Spinal cord (tissue), 10 donors: ENCODE measurements around the gene PGAP6. TPM values are rescaled to one million over a fixed set of nuclear protein-coding genes. Genes with fewer than 3 reads are reported as not detected.

ENCODE experiments used
- DNase-seq, 6 donors: peaks; one replicate each; pipeline versions ENCODE4 v3.0.0 to v3.0.0-alpha.2; 2013 to 2015; ENCODE audit warnings: low spot score in 6 of 6, low read depth in 4 of 6
- H3K27ac ChIP-seq: one replicate; pipeline ENCODE4 v1.5.1; 2013; ENCODE audit warnings: low read depth, low read length, control low read depth
- H3K27me3 ChIP-seq: one replicate; pipeline ENCODE4 v1.6.1; 2013; ENCODE audit warnings: low read length; ENCODE audit not compliant: control insufficient read depth, insufficient read depth
- H3K36me3 ChIP-seq: one replicate; pipeline ENCODE4 v1.6.1; 2013; ENCODE audit warnings: low read length; ENCODE audit not compliant: control insufficient read depth, insufficient read depth
- H3K4me1 ChIP-seq: one replicate; pipeline ENCODE4 v1.6.1; 2013; ENCODE audit warnings: low read length; ENCODE audit not compliant: control insufficient read depth, insufficient read depth
- H3K4me3 ChIP-seq: one replicate; pipeline ENCODE4 v1.5.1; 2013; ENCODE audit warnings: low read depth, low read length, control low read depth
- H3K9me3 ChIP-seq: one replicate; pipeline ENCODE4 v1.6.1; 2013; ENCODE audit warnings: low read length; ENCODE audit not compliant: control insufficient read depth, insufficient read depth
- WGBS: methylation state at CpG from one replicate; pipeline ENCODE4 v1.1.5; 2013; ENCODE audit warnings: missing lambda C conversion rate; ENCODE audit not compliant: insufficient coverage; 5-methylcytosine and 5-hydroxymethylcytosine counted together
- polyA plus RNA-seq, 2 donors: library from polyadenylated mRNA; unstranded; fragments of 120-200 nt; gene quantifications; one replicate each; pipeline ENCODE4 v1.2.1, GENCODE V29; 2013; ENCODE audit not compliant: insufficient read length in 2 of 2
- total RNA-seq, 2 donors: library from RNA; depleted of rRNA in 1 of 2; stranded (reverse); fragments of 120-200 nt in 1 of 2; fragments of >200 nt in 1 of 2; gene quantifications; one replicate each; pipeline versions ENCODE4 v1.2.3 to v1.2.4, GENCODE V29; 2013 to 2014
- donor health status: healthy.

The PGAP6 gene
- total and polyA plus RNA-seq, 4 donors = 17.3 to 70.3 (median 46.2) TPM

DNA sequence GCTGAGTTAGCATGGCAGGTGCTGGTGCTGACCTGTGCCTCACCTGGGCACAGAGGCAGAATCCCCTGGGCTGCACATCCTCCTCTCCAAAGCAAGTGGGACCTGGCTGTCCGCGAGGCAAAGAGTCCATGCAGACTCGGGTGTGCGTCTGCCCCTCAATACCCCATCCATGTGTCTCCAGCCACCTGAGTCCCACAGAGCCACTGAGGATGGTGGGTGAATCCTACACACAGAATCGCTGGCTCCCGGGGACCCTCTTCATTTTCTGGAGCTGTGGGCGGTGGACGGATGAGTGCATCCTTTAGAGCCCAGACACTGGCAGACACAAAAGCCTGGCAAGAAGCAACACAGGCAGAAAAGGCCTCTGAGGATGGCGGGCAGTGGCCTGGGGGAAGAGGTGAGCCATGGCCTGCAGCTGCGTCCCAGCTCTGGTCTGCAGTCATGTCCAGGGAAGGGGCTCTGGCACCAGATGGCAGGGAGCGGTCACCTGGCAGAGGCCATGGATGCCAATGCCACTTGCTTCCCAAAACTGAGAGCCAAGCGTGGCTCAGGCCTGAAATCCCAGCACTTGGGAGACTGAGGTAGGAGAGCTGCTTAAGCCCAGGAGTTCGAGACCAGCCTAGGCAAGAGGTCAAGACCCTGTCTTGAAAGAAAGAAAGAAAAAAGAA, 59.2 kb downstream of the PGAP6 start:
- Histone ChIP-seq H3K27ac (no peak overlapping the region), H3K4me1 (peaks cover 7% of the 10 kb centered on the region), H3K27me3 (no peaks in the 10 kb centered on the region), H3K36me3 (peaks cover 40% of the 10 kb centered on the region), H3K4me3 (no peak overlapping the region), H3K9me3 (no peaks in the 10 kb centered on the region)
- DNase-seq = no peak
- 80% methylated on average over 9 of the region's 13 CpGs for WGBS

DNA sequence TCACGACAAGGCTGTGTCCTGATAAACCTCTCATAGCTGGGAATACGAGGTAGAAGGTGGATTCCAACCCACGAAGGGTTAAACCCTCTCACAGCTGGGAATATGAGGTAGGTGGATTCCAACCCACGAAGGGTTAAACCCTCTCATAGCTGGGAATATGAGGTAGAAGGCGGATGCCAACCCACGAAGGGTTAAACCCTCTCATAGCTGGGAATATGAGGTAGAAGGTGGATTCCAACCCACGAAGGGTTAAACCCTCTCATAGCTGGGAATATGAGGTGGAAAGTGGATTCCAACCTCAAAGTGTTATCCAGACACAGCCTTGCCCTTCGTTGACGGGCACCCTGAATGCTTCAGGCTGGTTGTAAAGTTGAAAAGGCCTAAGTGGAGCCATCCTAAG, 60.2 kb downstream of the PGAP6 start:
- no peak for DNase-seq
- peaks cover 6% of the 10 kb centered on the region for H3K4me1 ChIP-seq
- no peak overlapping the region for H3K4me3 ChIP-seq
- H3K36me3 ChIP-seq = peaks cover 47% of the 10 kb centered on the region
- 17% methylated on average over 2 of the region's 9 CpGs for WGBS
- H3K9me3 ChIP-seq = no peaks in the 10 kb centered on the region
- H3K27ac ChIP-seq = no peak overlapping the region
- H3K27me3 ChIP-seq = no peaks in the 10 kb centered on the region

Other genes with a start within 250 kb of the PGAP6 start
- 10 to 100 TPM; 12.3 to 16.2 TPM for gene NPRL3, start 243.3 kb downstream of the PGAP6 start, total RNA-seq
- 10 to 100 TPM; 58.7 to 60.1 TPM for gene NPRL3, start 243.3 kb downstream of the PGAP6 start, polyA plus RNA-seq
- gene HBZ, start 229.3 kb downstream of the PGAP6 start, total RNA-seq = 1 to 10 TPM; 1.4 to 5.0 TPM
- gene HBZ, start 229.3 kb downstream of the PGAP6 start, polyA plus RNA-seq = 1 to 10 TPM; 1.1 to 3.3 TPM
- gene HBM, start 216.0 kb downstream of the PGAP6 start, total RNA-seq = 10 to 100 TPM; 33.7 to 56.1 TPM
- gene HBM, start 216.0 kb downstream of the PGAP6 start, polyA plus RNA-seq = 1 to 10 TPM; 5.4 to 5.5 TPM
- gene HBA2, start 209.1 kb downstream of the PGAP6 start, total RNA-seq = 1,000 to 10,000 TPM; 1,427 to 3,649 TPM
- 1,000 to 10,000 TPM; 1,794 to 1,875 TPM for gene HBA2, start 209.1 kb downstream of the PGAP6 start, polyA plus RNA-seq
- gene HBA1, start 205.3 kb downstream of the PGAP6 start, total RNA-seq = 1,000 to 10,000 TPM in 1 of 2 donors, 100 to 1,000 TPM in 1; 718 to 1,778 TPM
- 1,000 to 10,000 TPM; 1,046 to 1,075 TPM for gene HBA1, start 205.3 kb downstream of the PGAP6 start, polyA plus RNA-seq
- 1 to 10 TPM; 6.4 to 6.6 TPM for gene HBQ1, start 201.5 kb downstream of the PGAP6 start, total RNA-seq
- 10 to 100 TPM; 10.4 to 11.6 TPM for gene HBQ1, start 201.5 kb downstream of the PGAP6 start, polyA plus RNA-seq
- 100 to 1,000 TPM in 1 of 2 donors, 10 to 100 TPM in 1; 63.4 to 117 TPM for gene LUC7L, start 152.5 kb downstream of the PGAP6 start, total RNA-seq
- gene LUC7L, start 152.5 kb downstream of the PGAP6 start, polyA plus RNA-seq = 100 to 1,000 TPM; 158 to 199 TPM
- 10 to 100 TPM; 34.8 to 55.8 TPM for gene FAM234A, start 147.2 kb downstream of the PGAP6 start, total RNA-seq
- gene FAM234A, start 147.2 kb downstream of the PGAP6 start, polyA plus RNA-seq = 10 to 100 TPM; 60.6 to 66.3 TPM
- 10 to 100 TPM in 1 of 2 donors, 1 to 10 TPM in 1; 7.9 to 13.0 TPM for gene RGS11, start 106.0 kb downstream of the PGAP6 start, total RNA-seq
- gene RGS11, start 106.0 kb downstream of the PGAP6 start, polyA plus RNA-seq = 10 to 100 TPM; 29.5 to 47.5 TPM
- gene ARHGDIG, start 101.4 kb downstream of the PGAP6 start, total RNA-seq = 10 to 100 TPM; 24.9 to 50.4 TPM
- gene ARHGDIG, start 101.4 kb downstream of the PGAP6 start, polyA plus RNA-seq = 100 to 1,000 TPM; 106 to 120 TPM
- gene PDIA2, start 98.8 kb downstream of the PGAP6 start, total RNA-seq = 10 to 100 TPM in 1 of 2 donors, 1 to 10 TPM in 1; 8.0 to 10.5 TPM
- 10 to 100 TPM; 37.1 to 38.4 TPM for gene PDIA2, start 98.8 kb downstream of the PGAP6 start, polyA plus RNA-seq
- 10 to 100 TPM in 1 of 2 donors, 1 to 10 TPM in 1; 8.5 to 24.0 TPM for gene AXIN1, start 29.3 kb downstream of the PGAP6 start, total RNA-seq
- 10 to 100 TPM; 20.5 to 23.0 TPM for gene AXIN1, start 29.3 kb downstream of the PGAP6 start, polyA plus RNA-seq
- 10 to 100 TPM; 43.4 to 73.9 TPM for gene MRPL28, start 11.4 kb downstream of the PGAP6 start, total RNA-seq
- 100 to 1,000 TPM; 112 to 114 TPM for gene MRPL28, start 11.4 kb downstream of the PGAP6 start, polyA plus RNA-seq
- 10 to 100 TPM; 14.3 to 88.8 TPM for gene NME4, start 15.2 kb upstream of the PGAP6 start, total RNA-seq
- gene NME4, start 15.2 kb upstream of the PGAP6 start, polyA plus RNA-seq = 100 to 1,000 TPM; 133 to 150 TPM
- gene DECR2, start 19.9 kb upstream of the PGAP6 start, total RNA-seq = 1 to 10 TPM; 5.1 to 9.6 TPM
- gene DECR2, start 19.9 kb upstream of the PGAP6 start, polyA plus RNA-seq = 10 to 100 TPM; 24.6 to 27.7 TPM
- 10 to 100 TPM; 24.2 to 43.5 TPM for gene RAB11FIP3, start 43.7 kb upstream of the PGAP6 start, total RNA-seq
- 100 to 1,000 TPM in 1 of 2 donors, 10 to 100 TPM in 1; 89.3 to 107 TPM for gene RAB11FIP3, start 43.7 kb upstream of the PGAP6 start, polyA plus RNA-seq
- 10 to 100 TPM in 1 of 2 donors, 1 to 10 TPM in 1; 9.6 to 19.5 TPM for gene CAPN15, start 145.7 kb upstream of the PGAP6 start, total RNA-seq
- 10 to 100 TPM; 36.4 to 43.2 TPM for gene CAPN15, start 145.7 kb upstream of the PGAP6 start, polyA plus RNA-seq
- gene PRR35, start 178.4 kb upstream of the PGAP6 start, total RNA-seq = under 1 TPM in 1 of 2 donors, not detected in 1; 0.06 TPM
- under 1 TPM in 1 of 2 donors, not detected in 1; 0.14 TPM for gene PRR35, start 178.4 kb upstream of the PGAP6 start, polyA plus RNA-seq
- gene NHLRC4, start 185.0 kb upstream of the PGAP6 start, total RNA-seq = 1 to 10 TPM in 1 of 2 donors, under 1 TPM in 1; 0.89 to 3.5 TPM
- gene NHLRC4, start 185.0 kb upstream of the PGAP6 start, polyA plus RNA-seq = 1 to 10 TPM in 1 of 2 donors, under 1 TPM in 1; 0.73 to 1.2 TPM
- 10 to 100 TPM; 19.1 to 38.1 TPM for gene PIGQ, start 188.0 kb upstream of the PGAP6 start, total RNA-seq
- 10 to 100 TPM; 69.4 to 85.7 TPM for gene PIGQ, start 188.0 kb upstream of the PGAP6 start, polyA plus RNA-seq
- gene RAB40C, start 208.1 kb upstream of the PGAP6 start, total RNA-seq = 10 to 100 TPM; 12.4 to 21.7 TPM
- 10 to 100 TPM; 38.4 to 45.7 TPM for gene RAB40C, start 208.1 kb upstream of the PGAP6 start, polyA plus RNA-seq
- gene WFIKKN1, start 249.0 kb upstream of the PGAP6 start, total RNA-seq = under 1 TPM; 0.30 to 0.44 TPM
- 1 to 10 TPM; 1.1 to 1.4 TPM for gene WFIKKN1, start 249.0 kb upstream of the PGAP6 start, polyA plus RNA-seq